RWPE2 (cell line): ENCODE results near the gene BTD.

Experiments
- ATAC-seq: fragments of 200-7000 bp; cut with Tn5 transposase; 3 replicates; pipeline ENCODE4 v1.9.1; 2021; ENCODE audit warnings: low read depth
- DNase-seq: peaks from one replicate; pipeline ENCODE4 v3.0.0-alpha.2; 2020; ENCODE audit warnings: low spot score
- H3K27ac ChIP-seq: fragments of 450-650 bp; 2 replicates; pipeline ENCODE4 v1.5.1; 2017; ENCODE audit warnings: mild to moderate bottlenecking; ENCODE audit not compliant: poor library complexity, severe bottlenecking
- H3K27me3 ChIP-seq: fragments of 250-450 bp; sonication (Bioruptor Pico); 2 replicates; pipeline ENCODE4 v1.5.1; 2021; ENCODE audit warnings: mild to moderate bottlenecking, moderate library complexity; ENCODE audit not compliant: insufficient read depth, poor library complexity, severe bottlenecking
- H3K36me3 ChIP-seq: fragments of 250-450 bp; sonication (Bioruptor Pico); 2 replicates; pipeline ENCODE4 v1.5.1; 2020; ENCODE audit warnings: low read depth, mild to moderate bottlenecking, moderate library complexity
- H3K4me1 ChIP-seq: fragments of 250-450 bp; sonication (Bioruptor Pico); 2 replicates; pipeline ENCODE4 v1.5.1; 2021; ENCODE audit warnings: mild to moderate bottlenecking, moderate library complexity; ENCODE audit not compliant: insufficient read depth, poor library complexity, severe bottlenecking
- H3K4me3 ChIP-seq: fragments of 250-450 bp; sonication (Bioruptor Pico); 2 replicates; pipeline ENCODE4 v1.5.1; 2021; ENCODE audit warnings: mild to moderate bottlenecking, moderate library complexity; ENCODE audit not compliant: severe bottlenecking
- H3K9me3 ChIP-seq: fragments of 250-450 bp; sonication (Bioruptor Pico); 2 replicates; pipeline ENCODE4 v1.5.1; 2021; ENCODE audit warnings: mild to moderate bottlenecking, moderate library complexity; ENCODE audit not compliant: severe bottlenecking
- TF ChIP-seq, protein P1 (sequence below): fragments of 450-650 bp; IDR thresholded peaks from one replicate; pipeline ENCODE4 v1.5.1; 2017; ENCODE audit warnings: mild to moderate bottlenecking, moderate library complexity; ENCODE audit not compliant: poor library complexity, severe bottlenecking

Gene BTD

GRCh38 chr3:15659254-15659975 is 57.9 kb downstream of the BTD start:
- Histone ChIP-seq H3K4me3 (no peak overlapping the region), H3K27ac (no peak overlapping the region), H3K4me1 (no peaks in the 10 kb centered on the region), H3K27me3 (no peaks in the 10 kb centered on the region), H3K9me3 (peaks cover 2% of the 10 kb centered on the region), H3K36me3 (no peaks in the 10 kb centered on the region)
- no peak for ATAC-seq
- TF ChIP-seq, protein P1, sequence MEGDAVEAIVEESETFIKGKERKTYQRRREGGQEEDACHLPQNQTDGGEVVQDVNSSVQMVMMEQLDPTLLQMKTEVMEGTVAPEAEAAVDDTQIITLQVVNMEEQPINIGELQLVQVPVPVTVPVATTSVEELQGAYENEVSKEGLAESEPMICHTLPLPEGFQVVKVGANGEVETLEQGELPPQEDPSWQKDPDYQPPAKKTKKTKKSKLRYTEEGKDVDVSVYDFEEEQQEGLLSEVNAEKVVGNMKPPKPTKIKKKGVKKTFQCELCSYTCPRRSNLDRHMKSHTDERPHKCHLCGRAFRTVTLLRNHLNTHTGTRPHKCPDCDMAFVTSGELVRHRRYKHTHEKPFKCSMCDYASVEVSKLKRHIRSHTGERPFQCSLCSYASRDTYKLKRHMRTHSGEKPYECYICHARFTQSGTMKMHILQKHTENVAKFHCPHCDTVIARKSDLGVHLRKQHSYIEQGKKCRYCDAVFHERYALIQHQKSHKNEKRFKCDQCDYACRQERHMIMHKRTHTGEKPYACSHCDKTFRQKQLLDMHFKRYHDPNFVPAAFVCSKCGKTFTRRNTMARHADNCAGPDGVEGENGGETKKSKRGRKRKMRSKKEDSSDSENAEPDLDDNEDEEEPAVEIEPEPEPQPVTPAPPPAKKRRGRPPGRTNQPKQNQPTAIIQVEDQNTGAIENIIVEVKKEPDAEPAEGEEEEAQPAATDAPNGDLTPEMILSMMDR: no peak
- no peak for DNase-seq

- Histone ChIP-seq H3K4me1 (no peaks in the 10 kb centered on the region), H3K4me3 (no peak overlapping the region), H3K27me3 (no peaks in the 10 kb centered on the region), H3K27ac (no peak overlapping the region), H3K36me3 (no peaks in the 10 kb centered on the region), H3K9me3 (peaks cover 2% of the 10 kb centered on the region)
- TF ChIP-seq, protein P1: no peak
- ATAC-seq (no peak), DNase-seq (no peak)
Observed at GRCh38 chr3:15660055-15660935, 58.8 kb downstream of the BTD start.

- Histone ChIP-seq H3K9me3 (peaks cover 2% of the 10 kb centered on the region), H3K27ac (no peak overlapping the region), H3K4me1 (no peaks in the 10 kb centered on the region), H3K36me3 (peaks cover 23% of the 10 kb centered on the region), H3K4me3 (no peak overlapping the region), H3K27me3 (no peaks in the 10 kb centered on the region)
- TF ChIP-seq, protein P1: no peak
- DNase-seq: no peak
- no peak for ATAC-seq
Observed at GRCh38 chr3:15664144-15664543, 62.6 kb downstream of the BTD start.

GRCh38 chr3:15665510-15666150 is 64.1 kb downstream of the BTD start:
- TF ChIP-seq, protein P1: no peak
- DNase-seq (no peak), ATAC-seq (no peak)
- H3K4me3 ChIP-seq: no peak overlapping the region
- H3K36me3 ChIP-seq: peaks cover 36% of the 10 kb centered on the region
- H3K27me3 ChIP-seq: no peaks in the 10 kb centered on the region
- H3K27ac ChIP-seq: no peak overlapping the region
- no peaks in the 10 kb centered on the region for H3K4me1 ChIP-seq
- H3K9me3 ChIP-seq: peaks cover 2% of the 10 kb centered on the region
